Upper lobe of left lung (tissue), 4 donors: Measurements from ENCODE around the gene PAX7.

Experiments
- CTCF ChIP-seq, 6 experiments: fragments of 450-650 bp in 4 of 6; fragments of 200-600 bp in 2 of 6; sonication (generic) in 2 of 6; IDR thresholded peaks; one replicate each; pipeline ENCODE4 v1.5.1; 2016 to 2019; ENCODE audit warnings: antibody characterized with exemption in 6 of 6
- EP300 ChIP-seq, 4 donors: sonication (generic); formaldehyde crosslinking; IDR thresholded peaks; one replicate each; pipeline ENCODE4 v1.5.1; 2017; ENCODE audit warnings: antibody characterized with exemption in 4 of 4, control low read depth in 2 of 4
- POLR2A ChIP-seq, 4 donors: fragments of 450-650 bp; IDR thresholded peaks; one replicate each; pipeline ENCODE4 v1.5.1; 2016 to 2017; ENCODE audit warnings: antibody characterized with exemption in 4 of 4, mild to moderate bottlenecking in 2 of 4
- POLR2AphosphoS5 ChIP-seq, 2 donors: sonication (generic); formaldehyde crosslinking; IDR thresholded peaks; one replicate each; pipeline ENCODE4 v1.5.1; 2017; ENCODE audit warnings: antibody characterized with exemption in 2 of 2

DNA sequence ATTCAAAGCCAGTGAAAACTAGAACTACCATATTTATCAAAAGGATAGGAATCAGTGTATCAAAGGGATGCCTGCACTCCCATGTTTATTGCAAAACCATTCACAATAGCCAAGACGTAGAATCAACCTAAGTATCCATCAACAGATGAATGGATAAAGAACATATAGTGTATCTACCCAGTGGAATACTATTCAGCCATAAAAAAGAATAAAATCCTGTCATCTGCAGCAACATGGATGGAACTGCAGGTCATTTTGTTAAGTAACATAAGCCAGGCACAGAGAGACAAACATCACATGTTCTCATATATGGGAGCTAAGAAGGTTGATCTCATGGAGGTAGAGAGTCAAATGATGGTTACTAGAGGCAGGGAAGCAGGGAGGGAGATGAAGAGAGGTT lies 110.0 kb downstream of the PAX7 start:
- TF ChIP-seq POLR2AphosphoS5 (IDR thresholded peaks at IDR 0.05): no peak
- no peak for TF ChIP-seq POLR2A (IDR thresholded peaks at IDR 0.05)
- no peak for TF ChIP-seq EP300 (IDR thresholded peaks at IDR 0.05)
- TF ChIP-seq CTCF (IDR thresholded peaks at IDR 0.05): no peak
